IMR-90 (cell line): ENCODE results near the gene TRIP4.

ENCODE experiments used
- BHLHE40 ChIP-seq: fragments of 150-350 bp; IDR thresholded peaks from 2 replicates; pipeline ENCODE4 v1.6.1; 2016; ENCODE audit warnings: mild to moderate bottlenecking, low read depth, low read length
- CEBPB ChIP-seq: IDR thresholded peaks from 2 replicates; pipeline ENCODE4 v1.6.1; 2012; ENCODE audit warnings: low read depth, low read length, improper control_type of control experiment
- CHD1 ChIP-seq: IDR thresholded peaks from 2 replicates; pipeline ENCODE4 v1.6.1; 2012; ENCODE audit warnings: low read depth, low read length, improper control_type of control experiment
- CTCF ChIP-seq: conservative IDR thresholded peaks from 2 replicates; pipeline ENCODE4 v1.5.1; 2012; ENCODE audit warnings: mild to moderate bottlenecking, low read depth, low read length, improper control_type of control experiment
- MAZ ChIP-seq: IDR thresholded peaks from 2 replicates; pipeline ENCODE4 v1.6.1; 2012; ENCODE audit warnings: low read depth, mild to moderate bottlenecking, low read length, improper control_type of control experiment, moderate library complexity, borderline replicate concordance
- MXI1 ChIP-seq: IDR thresholded peaks from 2 replicates; pipeline ENCODE4 v1.6.1; 2012; ENCODE audit warnings: low read depth, mild to moderate bottlenecking, low read length, moderate library complexity, borderline replicate concordance
- NFE2L2 ChIP-seq: fragments of 150-350 bp; IDR thresholded peaks from 2 replicates; pipeline ENCODE4 v1.6.1; 2016; ENCODE audit warnings: low read depth, mild to moderate bottlenecking, low read length
- POLR2A ChIP-seq: IDR thresholded peaks from 2 replicates; pipeline ENCODE4 v1.6.1; 2012; ENCODE audit warnings: mild to moderate bottlenecking, low read depth, low read length
- RAD21 ChIP-seq: IDR thresholded peaks from 2 replicates; pipeline ENCODE4 v1.6.1; 2012; ENCODE audit warnings: low read length, improper control_type of control experiment
- RCOR1 ChIP-seq: IDR thresholded peaks from 2 replicates; pipeline ENCODE4 v1.6.1; 2012; ENCODE audit warnings: mild to moderate bottlenecking, low read length, improper control_type of control experiment; ENCODE audit not compliant: insufficient replicate concordance
- RFX5 ChIP-seq: IDR thresholded peaks from 2 replicates; pipeline ENCODE4 v1.8.0; 2012; ENCODE audit warnings: low read depth, mild to moderate bottlenecking, low read length, moderate library complexity
- SMC3 ChIP-seq: fragments of 150-350 bp; IDR thresholded peaks from 2 replicates; pipeline ENCODE4 v1.6.1; 2016; ENCODE audit warnings: low read depth, mild to moderate bottlenecking, antibody characterized with exemption, low read length, moderate library complexity
- USF2 ChIP-seq: fragments of 150-350 bp; IDR thresholded peaks from 2 replicates; pipeline ENCODE4 v1.6.1; 2017; ENCODE audit warnings: mild to moderate bottlenecking, antibody characterized with exemption, low read length, low read depth

GRCh38 chr15:64351265-64351664, 36.4 kb upstream of the TRIP4 start:
- TF ChIP-seq CTCF (no peak), RFX5 (no peak), USF2 (no peak), POLR2A (no peak), CEBPB (no peak), RCOR1 (no peak), CHD1 (no peak), NFE2L2 (no peak), SMC3 (no peak), RAD21 (no peak), MXI1 (no peak), MAZ (no peak), BHLHE40 (no peak)
